PFSK-1 (cell line): ENCODE measurements around the gene HK3.

Experiments used
- POLR2AphosphoS5 ChIP-seq: IDR thresholded peaks from 2 replicates; pipeline ENCODE4 v1.6.1; 2012; ENCODE audit warnings: low read depth, mild to moderate bottlenecking, control low read depth, low read length, moderate library complexity
- REST ChIP-seq, 2 experiments: IDR thresholded peaks; 2 replicates each; pipeline versions ENCODE4 v1.6.1 to v1.8.0; 2011 to 2012; ENCODE audit warnings: low read depth in 2 of 2, low read length in 2 of 2, control low read depth in 1 of 2, inconsistent platforms in 1 of 2, mild to moderate bottlenecking in 1 of 2, moderate library complexity in 1 of 2; ENCODE audit not compliant: insufficient read depth in 1 of 2
- SIN3A ChIP-seq: IDR thresholded peaks from 2 replicates; pipeline ENCODE4 v1.6.1; 2012; ENCODE audit warnings: mild to moderate bottlenecking, low read length, moderate library complexity, borderline replicate concordance; ENCODE audit not compliant: insufficient read depth

GRCh38 chr5:176912115-176912514 is 13.0 kb upstream of the HK3 start:
- TF ChIP-seq REST (IDR thresholded peaks at IDR 0.05; ENCODE audit: insufficient read depth in 1 of 2, low read depth in 2 of 2, low read length in 2 of 2): no peak
- TF ChIP-seq POLR2AphosphoS5: no peak
- no peak for TF ChIP-seq SIN3A
